Endometrial microvascular endothelial cells (primary cell): ENCODE results near the gene FAM43A. TPM values are rescaled to one million over a fixed set of nuclear protein-coding genes. Genes with fewer than 3 reads are reported as not detected.

ENCODE experiments used
- in situ Hi-C: cut with HindIII; loops from 2 replicates; pipeline ENCODE4 v1.10.0; 2017; ENCODE audit warnings: low sequenced_read_pairs, low pct_unique_long_range_greater_than_20kb; ENCODE audit errors: inconsistent ontology term
- total RNA-seq: library from RNA; depleted of rRNA; stranded (reverse); fragments of >200 nt; gene quantifications from one replicate; pipeline ENCODE4 v1.2.3, GENCODE V29; 2015; ENCODE audit errors: inconsistent ontology term

The FAM43A gene
- total RNA-seq, 1 donor from 2014 or later = 261 TPM

DNA sequence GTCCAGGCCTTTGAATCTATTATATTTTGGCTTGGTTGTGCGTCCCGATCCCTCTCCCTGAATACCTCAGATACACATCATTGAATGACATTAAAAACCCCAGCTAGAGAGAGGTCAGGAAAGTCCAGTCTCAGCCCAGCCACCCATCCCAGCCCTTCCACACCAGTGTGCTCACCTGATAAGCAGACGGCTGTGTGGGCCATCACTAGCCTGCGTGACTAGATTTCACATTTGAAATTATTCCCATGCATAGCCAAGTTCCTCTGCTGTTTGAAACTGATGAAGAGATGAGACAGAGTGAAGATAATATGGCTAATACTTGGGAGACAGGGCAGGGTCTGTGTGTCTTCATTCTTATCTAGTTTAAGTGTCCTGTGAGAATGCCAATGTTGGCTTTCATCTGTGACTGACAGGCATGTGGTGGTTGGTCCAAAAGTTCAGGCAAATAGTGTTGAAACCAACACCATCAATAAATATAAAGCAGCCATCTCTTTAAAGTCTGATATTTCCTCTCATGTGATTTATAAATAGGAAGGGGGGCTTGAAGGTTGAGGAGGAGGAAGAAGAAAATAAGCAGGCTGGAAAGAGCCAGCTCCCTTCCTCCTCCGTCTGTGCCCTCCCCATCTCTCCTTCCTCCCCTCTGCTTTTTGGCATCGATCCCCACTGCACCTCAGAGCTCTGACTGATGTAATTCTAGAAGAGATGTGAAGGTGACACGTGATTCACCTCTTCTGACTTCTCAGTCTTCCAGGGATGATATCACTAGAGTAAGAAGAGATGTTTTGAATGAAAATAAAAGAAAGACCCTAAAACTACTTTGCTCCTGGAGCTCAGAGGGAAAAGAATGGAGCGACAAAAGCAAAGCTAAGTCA lies 5.1 kb downstream of the FAM43A start:
- in situ Hi-C loops = loop anchor here (25.0 kb wide), 1 partner anchor 172 kb away; no protein-coding TSS in a partner anchor

GRCh38 chr3:194691481-194692283 lies 6.0 kb downstream of the FAM43A start:
- in situ Hi-C loops = loop anchor here (25.0 kb wide), 1 partner anchor 171 kb away; no protein-coding TSS in a partner anchor

- in situ Hi-C loops = loop anchor here (25.0 kb wide), 1 partner anchor 166 kb away; no protein-coding TSS in a partner anchor
These were observed 11.0 kb downstream of the FAM43A start for GRCh38 chr3:194696702-194697101.

DNA sequence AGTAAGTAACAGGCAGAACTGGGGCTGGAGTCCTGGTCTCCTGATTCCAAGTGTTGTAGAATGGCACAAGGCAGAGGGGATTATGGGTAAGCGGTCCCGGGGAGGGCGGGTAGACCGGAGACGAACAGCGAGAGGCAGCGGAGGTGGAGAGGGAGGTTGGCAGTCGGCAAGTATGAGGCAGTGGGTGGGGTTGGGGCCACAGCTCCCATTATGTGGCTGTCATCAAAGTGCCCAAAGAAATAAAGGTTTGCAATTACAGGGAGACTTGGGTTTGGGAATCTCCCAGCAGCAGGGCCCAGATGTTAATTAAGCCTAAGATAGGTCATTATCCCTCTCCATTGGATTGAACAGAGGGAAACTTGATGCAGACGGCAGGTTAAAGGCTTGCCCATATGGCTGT lies 16.9 kb downstream of the FAM43A start:
- in situ Hi-C loops = no loop called here

- in situ Hi-C loops = no loop called here
These were observed 19.5 kb downstream of the FAM43A start for GRCh38 chr3:194705227-194705626.

- in situ Hi-C loops = no loop called here
These were observed 20.1 kb downstream of the FAM43A start for GRCh38 chr3:194705761-194706160.

GRCh38 chr3:194707147-194707540 lies 21.5 kb downstream of the FAM43A start:
- in situ Hi-C loops = no loop called here

- in situ Hi-C loops = no loop called here
These were observed 25.6 kb downstream of the FAM43A start for GRCh38 chr3:194711286-194711685.

DNA sequence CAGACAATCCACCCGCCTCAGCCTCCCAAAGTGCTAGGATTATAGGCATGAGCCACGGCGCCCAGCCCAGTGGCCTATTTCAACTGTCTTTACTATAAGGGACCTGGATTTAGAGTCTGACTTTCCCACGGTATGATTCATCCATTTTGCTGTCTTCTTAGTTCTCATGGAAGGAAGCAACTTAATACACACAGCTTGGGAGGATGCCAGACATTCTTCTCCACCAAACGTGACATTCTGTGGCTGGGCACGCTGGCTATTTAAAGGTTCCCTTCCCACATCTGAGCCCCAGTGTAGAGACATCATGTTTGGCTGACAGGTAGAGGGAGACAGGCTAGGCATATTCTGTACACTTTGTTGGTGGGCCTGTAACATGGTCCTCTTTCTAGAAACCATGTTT lies 26.2 kb downstream of the FAM43A start:
- in situ Hi-C loops = no loop called here

DNA sequence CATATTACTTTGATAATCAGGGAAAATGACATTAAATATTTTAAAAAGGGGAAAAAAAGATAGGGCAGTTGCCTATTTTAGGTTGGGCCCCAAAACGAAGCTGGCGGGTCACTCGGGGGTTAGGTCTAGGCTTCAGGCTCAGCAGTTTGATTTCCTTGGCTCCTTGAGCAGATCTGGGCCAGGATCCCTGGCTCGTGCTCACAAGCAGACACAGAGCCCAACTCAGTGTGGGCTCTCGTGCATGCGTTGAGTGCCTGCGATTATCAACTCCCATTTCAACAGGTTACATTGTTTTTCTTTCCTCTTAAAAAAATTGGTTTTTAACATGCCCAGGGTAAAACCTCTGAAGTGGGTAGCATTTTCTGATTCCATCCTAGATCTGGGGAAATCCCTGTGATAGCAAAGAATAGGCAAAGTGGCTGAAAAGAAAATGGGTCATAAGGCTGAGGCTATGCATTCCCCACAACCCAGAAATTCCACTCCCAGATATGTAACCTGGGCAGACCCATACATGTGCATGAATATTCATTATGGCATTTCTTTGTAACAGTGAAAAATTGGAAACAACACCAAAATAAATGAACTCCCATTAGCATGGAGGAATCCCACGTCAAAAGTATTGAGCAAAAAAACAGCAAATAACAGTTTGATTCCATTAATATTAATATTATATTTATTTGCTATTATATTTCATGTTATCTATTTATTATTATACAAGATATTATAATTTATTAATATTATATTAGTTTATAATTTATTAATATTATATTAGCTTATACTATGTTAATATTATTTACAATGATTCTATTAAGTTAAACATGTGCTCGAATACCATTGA lies 27.8 kb downstream of the FAM43A start:
- in situ Hi-C loops = no loop called here

DNA sequence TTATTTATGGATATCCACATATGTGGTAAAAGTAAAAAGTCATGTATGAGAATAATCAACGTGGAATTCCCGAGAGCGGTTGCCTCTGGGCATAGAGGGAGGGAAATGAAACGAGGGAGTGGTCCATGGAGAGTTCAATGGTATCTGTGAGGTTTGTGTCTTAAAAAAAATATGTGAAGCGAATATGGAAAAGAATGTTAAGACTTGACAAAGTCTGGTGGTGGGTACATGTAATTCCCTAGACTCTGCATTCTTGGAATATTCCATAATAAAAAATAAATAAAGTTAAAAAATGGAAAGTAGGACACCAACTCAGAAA lies 28.4 kb downstream of the FAM43A start:
- in situ Hi-C loops = no loop called here

DNA sequence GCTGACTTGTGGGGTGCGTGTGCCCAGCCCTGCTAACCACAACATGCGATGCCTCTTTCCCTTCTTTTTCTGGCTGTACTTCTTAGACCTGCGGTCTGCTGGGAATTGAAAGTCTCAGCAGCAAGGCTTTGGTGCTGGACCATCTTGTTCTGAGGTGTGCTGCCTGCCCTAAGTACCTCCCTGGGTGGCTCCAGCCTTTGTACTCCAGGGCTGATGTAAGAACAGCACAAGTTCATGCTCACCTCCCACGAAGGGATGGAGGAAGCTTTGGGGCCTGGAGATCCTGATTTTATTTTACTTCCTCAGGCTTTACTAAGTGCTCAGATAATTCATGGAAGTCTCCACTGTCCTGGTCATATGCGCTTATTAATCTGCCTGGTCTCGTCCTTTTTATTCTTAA lies 28.9 kb downstream of the FAM43A start:
- in situ Hi-C loops = no loop called here

GRCh38 chr3:194715022-194715800 lies 29.5 kb downstream of the FAM43A start:
- in situ Hi-C loops = no loop called here

GRCh38 chr3:194718079-194718478 lies 32.4 kb downstream of the FAM43A start:
- in situ Hi-C loops = no loop called here

DNA sequence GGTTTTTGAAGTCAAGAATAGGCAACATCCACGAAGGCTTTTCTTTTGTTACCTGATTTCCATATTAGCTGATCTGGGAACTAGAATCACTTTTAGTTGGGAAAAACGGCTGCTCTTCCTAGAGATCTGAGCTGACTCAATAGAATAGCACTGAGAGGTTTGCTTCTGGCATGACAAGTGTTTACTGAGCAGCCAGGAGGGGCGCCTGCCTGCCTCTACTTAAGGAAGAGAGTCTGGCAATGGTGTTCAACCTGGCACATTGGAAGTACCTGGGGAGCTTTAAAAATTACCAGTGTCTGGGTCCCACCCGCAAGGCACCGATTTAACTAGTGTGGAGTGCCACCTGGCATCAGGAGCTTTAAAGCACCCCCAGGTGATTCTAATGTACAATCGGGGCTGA lies 34.4 kb downstream of the FAM43A start:
- in situ Hi-C loops = no loop called here

DNA sequence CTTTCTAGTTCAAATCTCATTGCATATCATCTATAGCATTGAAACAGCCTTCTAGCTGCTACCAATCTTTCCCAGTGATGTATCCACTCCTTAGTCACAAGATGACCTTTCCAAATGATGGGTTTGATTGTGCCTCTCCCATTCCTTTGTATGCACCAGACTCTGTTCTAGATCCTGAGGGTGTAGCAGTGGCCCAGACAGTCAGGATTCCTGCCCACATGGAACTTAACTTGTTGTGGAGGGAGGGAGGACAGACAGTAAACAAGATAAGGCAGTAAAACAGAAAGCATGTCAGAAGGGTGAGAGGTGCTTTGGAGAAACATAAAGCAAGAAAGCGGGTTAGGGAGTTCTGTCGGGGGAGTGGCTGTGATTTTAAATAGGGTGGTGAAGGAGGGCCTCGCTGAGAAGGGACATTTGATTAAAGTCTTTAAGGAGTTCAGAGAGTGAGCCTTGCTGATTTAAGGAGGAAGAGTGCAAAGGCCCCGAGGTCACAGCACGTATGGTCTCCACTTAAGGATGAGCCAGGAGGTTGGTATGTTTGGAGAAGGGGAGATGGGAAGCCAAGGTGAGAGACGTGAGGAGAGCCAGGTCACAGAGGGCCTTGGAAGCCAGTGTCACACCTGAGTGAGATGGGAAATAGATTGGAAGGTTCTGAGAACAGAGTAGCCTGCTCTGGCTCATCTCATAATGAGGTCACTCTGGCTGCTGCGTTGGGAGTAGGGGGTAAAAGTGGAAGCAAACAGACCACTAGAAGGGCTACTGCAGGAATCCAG lies 38.3 kb downstream of the FAM43A start:
- in situ Hi-C loops = no loop called here

DNA sequence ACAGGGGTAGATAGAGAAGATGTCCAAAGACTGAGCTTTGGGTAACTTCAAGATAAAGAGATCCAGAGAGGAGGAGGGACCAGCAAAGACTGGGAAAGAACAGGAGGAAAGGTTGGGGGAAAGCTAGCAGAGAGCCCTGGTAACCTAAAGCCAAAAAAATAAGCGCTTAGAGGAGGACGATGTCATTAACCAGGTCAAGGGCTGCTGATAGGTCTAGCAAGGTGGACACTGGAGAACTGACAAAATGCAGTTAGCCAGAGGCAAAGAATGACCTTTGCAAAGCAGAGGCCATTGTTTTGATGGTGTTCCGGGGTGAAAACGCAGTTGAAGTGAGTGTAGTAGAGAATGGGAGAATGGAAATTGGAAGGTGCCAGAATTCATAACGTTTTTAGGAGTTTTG lies 39.7 kb downstream of the FAM43A start:
- in situ Hi-C loops = no loop called here
